Nephron progenitor cell (in vitro differentiated cells): ENCODE data around the gene KCNK18.

ENCODE experiments used
- DNase-seq: peaks from one replicate; pipeline ENCODE4 v3.0.0; 2021
- H3K27ac Mint-ChIP-seq: 2 replicates; pipeline ENCODE4 v1.8.0; 2021; ENCODE audit warnings: mild to moderate bottlenecking, moderate library complexity, mixed read lengths
- H3K27me3 Mint-ChIP-seq: 2 replicates; pipeline ENCODE4 v1.8.0; 2021; ENCODE audit warnings: mild to moderate bottlenecking, low read depth, mixed read lengths; ENCODE audit not compliant: poor library complexity
- H3K36me3 Mint-ChIP-seq: 2 replicates; pipeline ENCODE4 v1.8.0; 2021; ENCODE audit warnings: low read depth, mixed read lengths
- H3K4me1 Mint-ChIP-seq: 2 replicates; pipeline ENCODE4 v1.8.0; 2021; ENCODE audit warnings: mixed read lengths
- H3K4me3 Mint-ChIP-seq: 2 replicates; pipeline ENCODE4 v1.8.0; 2021; ENCODE audit warnings: mild to moderate bottlenecking, moderate library complexity, mixed read lengths
- H3K9me3 Mint-ChIP-seq: 2 replicates; pipeline ENCODE4 v1.8.0; 2021; ENCODE audit warnings: mild to moderate bottlenecking, moderate library complexity, mixed read lengths
- CTCF ChIP-seq: fragments of 200-600 bp; sonication (generic); IDR thresholded peaks from 2 replicates; pipeline ENCODE4 v1.5.0; 2021; ENCODE audit warnings: antibody characterized with exemption

Gene KCNK18

DNA sequence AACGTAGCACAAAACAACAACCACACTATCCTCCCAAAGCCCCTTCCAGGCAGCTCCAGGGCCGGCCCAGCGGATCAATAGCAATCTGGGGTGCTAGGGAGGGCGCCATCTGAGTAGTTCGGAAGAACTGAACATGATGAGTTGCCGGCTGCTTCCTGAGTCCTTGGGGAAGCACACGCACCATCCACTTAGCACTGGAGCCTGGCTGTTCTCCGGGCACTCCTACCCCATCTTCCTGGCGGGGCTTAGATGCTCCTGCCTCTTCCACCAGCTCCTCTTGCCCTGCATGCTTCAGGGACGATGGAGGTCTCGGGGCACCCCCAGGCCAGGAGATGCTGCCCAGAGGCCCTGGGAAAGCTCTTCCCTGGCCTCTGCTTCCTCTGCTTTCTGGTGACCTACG is at the start of gene KCNK18:
KCNK18 (plus strand) TSS at position 301 of the 400 bp plus-strand sequence; CDS start at position 301, 0 bp downstream.
- no peak for TF ChIP-seq CTCF
- H3K27me3 Mint-ChIP-seq, result peaks cover 16% of the 10 kb centered on the region
- H3K4me3 Mint-ChIP-seq, result no peak within 1 kb of the TSS
- DNase-seq, result no peak
- no peaks in the 10 kb centered on the region for H3K4me1 Mint-ChIP-seq
- no peaks in the 10 kb centered on the region for H3K9me3 Mint-ChIP-seq
- no peaks in the 10 kb centered on the region for H3K36me3 Mint-ChIP-seq
- no peak within 1 kb of the TSS for H3K27ac Mint-ChIP-seq

GRCh38 chr10:117148284-117148683 is 49.0 kb upstream of the KCNK18 start:
- TF ChIP-seq CTCF, result no peak
- DNase-seq, result no peak
- H3K27ac Mint-ChIP-seq, result no peak overlapping the region
- peaks cover 20% of the 10 kb centered on the region for H3K9me3 Mint-ChIP-seq
- no peak overlapping the region for H3K4me3 Mint-ChIP-seq
- H3K4me1 Mint-ChIP-seq, result no peaks in the 10 kb centered on the region
- peaks cover 98% of the 10 kb centered on the region for H3K27me3 Mint-ChIP-seq
- no peaks in the 10 kb centered on the region for H3K36me3 Mint-ChIP-seq

DNA sequence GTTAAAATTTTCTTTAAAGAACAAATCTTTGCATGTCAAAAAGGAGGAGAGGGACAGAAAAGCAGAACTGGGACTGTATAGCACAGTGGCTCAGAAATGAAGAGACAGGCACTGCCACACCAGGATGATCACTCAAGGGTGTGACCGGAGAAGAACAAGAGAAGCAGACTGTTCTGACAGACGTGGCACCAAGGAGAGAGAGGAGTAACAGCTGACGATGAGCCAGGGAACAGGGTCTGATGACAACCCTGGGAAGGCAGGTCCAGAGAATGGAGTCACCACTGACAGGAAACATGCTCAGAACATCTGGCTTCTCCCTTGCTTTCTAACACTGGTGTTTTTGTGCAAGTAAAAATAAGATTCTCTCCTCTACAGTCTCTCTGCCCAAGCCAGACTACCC is 44.6 kb upstream of the KCNK18 start:
- Mint-ChIP-seq H3K4me3 (no peak overlapping the region), H3K9me3 (no peaks in the 10 kb centered on the region), H3K27ac (no peak overlapping the region), H3K36me3 (no peaks in the 10 kb centered on the region), H3K4me1 (no peaks in the 10 kb centered on the region), H3K27me3 (peaks cover 98% of the 10 kb centered on the region)
- DNase-seq, result no peak
- no peak for TF ChIP-seq CTCF

GRCh38 chr10:117158297-117158696 is 39.0 kb upstream of the KCNK18 start:
- Mint-ChIP-seq H3K9me3 (no peaks in the 10 kb centered on the region), H3K27ac (no peak overlapping the region), H3K27me3 (peaks cover 100% of the 10 kb centered on the region), H3K36me3 (no peaks in the 10 kb centered on the region), H3K4me1 (peaks cover 7% of the 10 kb centered on the region), H3K4me3 (no peak overlapping the region)
- TF ChIP-seq CTCF, result no peak
- no peak for DNase-seq

DNA sequence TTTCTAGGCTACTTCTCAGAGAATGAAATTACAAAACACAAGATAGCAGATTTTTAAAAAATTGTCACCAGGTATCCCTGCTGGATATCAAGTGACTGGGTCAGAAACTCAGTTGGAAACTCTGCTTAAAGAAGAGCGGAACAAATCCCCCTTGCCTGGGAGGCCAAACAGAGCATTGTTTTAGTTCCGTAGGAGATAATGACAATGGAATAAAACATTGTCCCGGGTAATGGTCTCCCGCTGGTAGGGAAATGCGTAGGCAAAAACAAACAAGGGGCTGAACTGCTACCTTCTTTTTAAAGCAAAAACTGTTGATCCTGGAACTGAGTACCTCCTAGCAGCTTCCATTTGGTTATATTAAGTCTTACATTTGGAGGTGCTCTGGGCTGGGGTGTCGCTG is 37.9 kb upstream of the KCNK18 start:
- Mint-ChIP-seq H3K36me3 (no peaks in the 10 kb centered on the region), H3K9me3 (no peaks in the 10 kb centered on the region), H3K27ac (no peak overlapping the region), H3K4me3 (no peak overlapping the region), H3K4me1 (peaks cover 7% of the 10 kb centered on the region), H3K27me3 (peaks cover 100% of the 10 kb centered on the region)
- no peak for DNase-seq
- no peak for TF ChIP-seq CTCF

- H3K36me3 Mint-ChIP-seq, result no peaks in the 10 kb centered on the region
- peaks cover 100% of the 10 kb centered on the region for H3K27me3 Mint-ChIP-seq
- no peak for TF ChIP-seq CTCF
- no peak overlapping the region for H3K27ac Mint-ChIP-seq
- H3K4me3 Mint-ChIP-seq, result no peak overlapping the region
- H3K4me1 Mint-ChIP-seq, result peaks cover 13% of the 10 kb centered on the region
- no peaks in the 10 kb centered on the region for H3K9me3 Mint-ChIP-seq
- no peak for DNase-seq
These were observed 36.7 kb upstream of the KCNK18 start for GRCh38 chr10:117160567-117160966.
